ENCODE data around the gene TRIM37. TPM values are rescaled to one million over a fixed set of nuclear protein-coding genes. Genes with fewer than 3 reads are reported as not detected.

Gene TRIM37
- total and polyA plus RNA-seq, 10 donors = 6.2 to 28.1 (median 16.9) TPM

DNA sequence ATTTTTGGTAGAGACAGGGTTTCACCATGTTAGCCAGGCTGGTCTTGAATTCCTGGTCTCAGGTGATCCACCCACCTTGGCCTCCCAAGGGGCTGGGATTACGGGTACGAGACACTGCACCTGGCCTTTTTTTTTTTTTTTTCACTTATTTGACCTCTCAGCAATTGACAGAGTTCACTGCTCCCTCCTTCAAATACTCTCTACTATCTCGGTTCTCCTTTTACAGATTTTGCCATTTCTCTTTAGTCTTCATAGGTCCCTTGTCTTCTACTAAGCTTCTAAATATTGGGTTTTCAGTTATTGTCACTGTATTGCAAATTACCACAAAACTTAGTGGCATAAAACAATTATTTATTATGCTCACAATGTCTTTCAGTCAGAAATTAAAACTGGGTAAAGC, 159.3 kb downstream of the TRIM37 start:
- WGBS, 5 donors = 71 to 89% (median 79%) methylated on average over 3 of the region's 3 CpGs
- intact Hi-C loops (cut with DNase I; ENCODE audit: low total_unique reads) = no loop called here
- Histone ChIP-seq H3K4me1 (peaks cover 0 to 10% (median 0%) of the 10 kb centered on the region in 6 donors), H3K27me3 (replicated peaks in 1 of 7) (no peaks in the 10 kb centered on the region), H3K9me3 (peaks cover 7 to 46% (median 41%) of the 10 kb centered on the region in 8 donors), H3K36me3 (no peaks in the 10 kb centered on the region), H3K4me3 (no peak overlapping the region), H3K27ac (peak overlapping the region in 1 of 8 donors; percentile 44)
- TF ChIP-seq POLR2AphosphoS5 (IDR thresholded peaks at IDR 0.05) = no peak
- TF ChIP-seq, protein P1, sequence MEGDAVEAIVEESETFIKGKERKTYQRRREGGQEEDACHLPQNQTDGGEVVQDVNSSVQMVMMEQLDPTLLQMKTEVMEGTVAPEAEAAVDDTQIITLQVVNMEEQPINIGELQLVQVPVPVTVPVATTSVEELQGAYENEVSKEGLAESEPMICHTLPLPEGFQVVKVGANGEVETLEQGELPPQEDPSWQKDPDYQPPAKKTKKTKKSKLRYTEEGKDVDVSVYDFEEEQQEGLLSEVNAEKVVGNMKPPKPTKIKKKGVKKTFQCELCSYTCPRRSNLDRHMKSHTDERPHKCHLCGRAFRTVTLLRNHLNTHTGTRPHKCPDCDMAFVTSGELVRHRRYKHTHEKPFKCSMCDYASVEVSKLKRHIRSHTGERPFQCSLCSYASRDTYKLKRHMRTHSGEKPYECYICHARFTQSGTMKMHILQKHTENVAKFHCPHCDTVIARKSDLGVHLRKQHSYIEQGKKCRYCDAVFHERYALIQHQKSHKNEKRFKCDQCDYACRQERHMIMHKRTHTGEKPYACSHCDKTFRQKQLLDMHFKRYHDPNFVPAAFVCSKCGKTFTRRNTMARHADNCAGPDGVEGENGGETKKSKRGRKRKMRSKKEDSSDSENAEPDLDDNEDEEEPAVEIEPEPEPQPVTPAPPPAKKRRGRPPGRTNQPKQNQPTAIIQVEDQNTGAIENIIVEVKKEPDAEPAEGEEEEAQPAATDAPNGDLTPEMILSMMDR (IDR thresholded peaks at IDR 0.05 in 8 of 11, conservative IDR thresholded peaks at IDR 0.05 in 3 of 11) = no peak
- TF ChIP-seq POLR2A (IDR thresholded peaks at IDR 0.05) = no peak
- DNase-seq = no peak

GRCh38 chr17:58944166-58944565, 162.5 kb downstream of the TRIM37 start:
- DNase-seq = no peak
- H3K4me3 ChIP-seq = no peak overlapping the region
- TF ChIP-seq, protein P1 (IDR thresholded peaks at IDR 0.05 in 8 of 11, conservative IDR thresholded peaks at IDR 0.05 in 3 of 11) = no peak
- TF ChIP-seq POLR2A (IDR thresholded peaks at IDR 0.05) (no peak), POLR2AphosphoS5 (IDR thresholded peaks at IDR 0.05) (no peak)
- peak overlapping the region in 1 of 8 donors; percentile 80 for H3K27ac ChIP-seq
- peaks cover 0 to 10% (median 0%) of the 10 kb centered on the region in 6 donors for H3K4me1 ChIP-seq
- no peaks in the 10 kb centered on the region for H3K36me3 ChIP-seq
- WGBS, 5 donors = 84 to 92% (median 87%) methylated on average over 2 of the region's 2 CpGs
- intact Hi-C loops (cut with DNase I; ENCODE audit: low total_unique reads) = no loop called here
- peaks cover 0 to 14% (median 10%) of the 10 kb centered on the region in 8 donors for H3K9me3 ChIP-seq
- no peaks in the 10 kb centered on the region for H3K27me3 ChIP-seq (replicated peaks in 1 of 7)

- Histone ChIP-seq H3K36me3 (no peaks in the 10 kb centered on the region), H3K4me3 (no peak overlapping the region), H3K9me3 (no peaks in the 10 kb centered on the region), H3K27me3 (replicated peaks in 1 of 7) (no peaks in the 10 kb centered on the region), H3K4me1 (no peaks in the 10 kb centered on the region), H3K27ac (no peak overlapping the region)
- intact Hi-C loops (cut with DNase I; ENCODE audit: low total_unique reads) = no loop called here
- no peak for DNase-seq
- WGBS, 5 donors = 26 to 56% (median 36%) methylated on average over 3 of the region's 3 CpGs
- TF ChIP-seq, protein P1 (IDR thresholded peaks at IDR 0.05 in 8 of 11, conservative IDR thresholded peaks at IDR 0.05 in 3 of 11) = no peak
- TF ChIP-seq POLR2A (IDR thresholded peaks at IDR 0.05) (no peak), POLR2AphosphoS5 (IDR thresholded peaks at IDR 0.05) (no peak)
Observed at GRCh38 chr17:58936295-58936694, 170.4 kb downstream of the TRIM37 start.

- 74 to 92% (median 82%) methylated on average over 3 of the region's 3 CpGs for WGBS, 5 donors
- no peak for DNase-seq
- intact Hi-C loops (cut with DNase I; ENCODE audit: low total_unique reads) = no loop called here
- H3K27ac ChIP-seq = no peak overlapping the region
- H3K27me3 ChIP-seq (replicated peaks in 1 of 7) = no peaks in the 10 kb centered on the region
- H3K4me1 ChIP-seq = no peaks in the 10 kb centered on the region
- TF ChIP-seq POLR2AphosphoS5 (IDR thresholded peaks at IDR 0.05) (no peak), POLR2A (IDR thresholded peaks at IDR 0.05) (no peak)
- TF ChIP-seq, protein P1 (IDR thresholded peaks at IDR 0.05 in 8 of 11, conservative IDR thresholded peaks at IDR 0.05 in 3 of 11) = no peak
- H3K9me3 ChIP-seq = no peaks in the 10 kb centered on the region
- H3K4me3 ChIP-seq = no peak overlapping the region
- H3K36me3 ChIP-seq = no peaks in the 10 kb centered on the region
Observed at GRCh38 chr17:58932956-58933355, 173.7 kb downstream of the TRIM37 start.

Small RNA genes within 50 kb of the gene (microRNA-seq; reads per million reads assigned to microRNA genes)
- gene MIR301A = 20.1 to 200 (median 30.5) reads per million in 3 donors
- gene MIR454 = 768 to 1,252 (median 866) reads per million in 3 donors

Small RNA genes within 50 kb of the gene (small RNA-seq; reads per million reads assigned to genes)
- gene MIR301A = 8.2 to 15.5 (median 10.4) reads per million in 4 donors
- gene MIR454 = 15.2 to 18.5 (median 16.8) reads per million in 4 donors
- 0 reads per million in 4 donors for gene RN7SL716P
- 0 to 0.07 (median 0) reads per million in 4 donors for gene RNU2-58P

Other genes with a start within 250 kb of the TRIM37 start
- 10 to 100 TPM; 17.4 to 38.9 (median 23.8) TPM for gene SKA2, start 48.3 kb upstream of the TRIM37 start, total RNA-seq
- 10 to 100 TPM; 15.4 to 30.2 (median 25.4) TPM for gene SKA2, start 48.3 kb upstream of the TRIM37 start, polyA plus RNA-seq
- gene PRR11, start 48.9 kb upstream of the TRIM37 start, total RNA-seq = 10 to 100 TPM in 1 of 7 donors, 1 to 10 TPM in 6; 4.2 to 15.3 (median 8.1) TPM
- 1 to 10 TPM in 2 of 3 donors, under 1 TPM in 1; 0.61 to 2.3 (median 2.1) TPM for gene PRR11, start 48.9 kb upstream of the TRIM37 start, polyA plus RNA-seq
- gene SMG8, start 103.2 kb upstream of the TRIM37 start, total RNA-seq = 10 to 100 TPM; 12.2 to 15.1 (median 14.2) TPM
- 1 to 10 TPM; 3.4 to 5.6 (median 4.2) TPM for gene SMG8, start 103.2 kb upstream of the TRIM37 start, polyA plus RNA-seq
- gene GDPD1, start 113.6 kb upstream of the TRIM37 start, total RNA-seq = 1 to 10 TPM; 2.0 to 5.2 (median 2.8) TPM
- gene GDPD1, start 113.6 kb upstream of the TRIM37 start, polyA plus RNA-seq = under 1 TPM; 0.59 to 0.77 (median 0.68) TPM
- 10 to 100 TPM; 24.6 to 45.6 (median 36.2) TPM for gene YPEL2, start 224.8 kb upstream of the TRIM37 start, total RNA-seq
- gene YPEL2, start 224.8 kb upstream of the TRIM37 start, polyA plus RNA-seq = 1 to 10 TPM; 6.7 to 9.1 (median 9.0) TPM

All from spleen (tissue), 11 donors.